Neural cell (in vitro differentiated cells): ENCODE data around the gene PGM5. TPM values are rescaled to one million over a fixed set of nuclear protein-coding genes. Genes with fewer than 3 reads are reported as not detected.

Experiments
- H2AFZ ChIP-seq: fragments of 200-600, 300-800 bp; sonication (generic), shearing (Covaris generic); 2 replicates; pipeline ENCODE4 v1.6.0; 2014; ENCODE audit warnings: low read depth, mild to moderate bottlenecking, antibody characterized with exemption, low read length, moderate library complexity
- H3F3A ChIP-seq: fragments of 200-600 bp; shearing (Covaris generic); 2 replicates; pipeline ENCODE4 v1.6.1; 2016; ENCODE audit warnings: mild to moderate bottlenecking, moderate library complexity, mixed read lengths, antibody characterized with exemption, low read length; ENCODE audit not compliant: insufficient read depth, poor library complexity, severe bottlenecking
- H3K27ac ChIP-seq: fragments of 200-600, 300-800 bp; sonication (generic), shearing (Covaris generic); 2 replicates; pipeline ENCODE4 v1.5.1; 2014; ENCODE audit warnings: mild to moderate bottlenecking, low read length, moderate library complexity
- H3K27me3 ChIP-seq: fragments of 300-800, 200-600 bp; sonication (generic), shearing (Covaris generic); 2 replicates; pipeline ENCODE4 v1.6.0; 2014; ENCODE audit warnings: mild to moderate bottlenecking, low read depth, low read length, moderate library complexity; ENCODE audit not compliant: insufficient read depth
- H3K36me3 ChIP-seq: fragments of 300-800, 200-600 bp; sonication (generic), shearing (Covaris generic); 2 replicates; pipeline ENCODE4 v1.5.1; 2014; ENCODE audit warnings: mild to moderate bottlenecking, antibody characterized with exemption, low read length, moderate library complexity; ENCODE audit not compliant: insufficient read depth
- H3K4me2 ChIP-seq: fragments of 300-800, 200-600 bp; sonication (generic), shearing (Covaris generic); 2 replicates; pipeline ENCODE4 v1.6.0; 2014; ENCODE audit warnings: mild to moderate bottlenecking, low read length
- H3K4me3 ChIP-seq: fragments of 300-800, 200-600 bp; sonication (generic), shearing (Covaris generic); 2 replicates; pipeline ENCODE4 v1.5.1; 2014; ENCODE audit warnings: mild to moderate bottlenecking, low read length, moderate library complexity
- H3K79me2 ChIP-seq: fragments of 200-600 bp; shearing (Covaris generic); replicated peaks from 2 replicates; pipeline ENCODE4 v1.6.0; 2014; ENCODE audit warnings: mild to moderate bottlenecking, low read length, moderate library complexity; ENCODE audit not compliant: insufficient read depth
- H3K9ac ChIP-seq: fragments of 300-800, 200-600 bp; sonication (generic), shearing (Covaris generic); 2 replicates; pipeline ENCODE4 v1.6.1; 2016; ENCODE audit warnings: mild to moderate bottlenecking, low read length, mixed read lengths
- H3K9me2 ChIP-seq: fragments of 200-600 bp; shearing (Covaris generic); 2 replicates; pipeline ENCODE4 v1.6.1; 2016; ENCODE audit warnings: mild to moderate bottlenecking, low read length, mixed read lengths; ENCODE audit not compliant: insufficient read depth
- H3K9me3 ChIP-seq: fragments of 200-600, 300-800 bp; sonication (generic), shearing (Covaris generic); 2 replicates; pipeline ENCODE4 v1.6.1; 2016; ENCODE audit warnings: mild to moderate bottlenecking, mixed run types, low read length, moderate library complexity, mixed read lengths
- H4K20me1 ChIP-seq: fragments of 200-600 bp; shearing (Covaris generic); 2 replicates; pipeline ENCODE4 v1.6.1; 2016; ENCODE audit warnings: mild to moderate bottlenecking, mixed run types; ENCODE audit not compliant: insufficient read depth
- EP300 ChIP-seq: fragments of 450-650 bp; conservative IDR thresholded peaks from 2 replicates; pipeline ENCODE4 v1.6.1; 2014; ENCODE audit warnings: antibody characterized with exemption, mild to moderate bottlenecking, moderate library complexity; ENCODE audit not compliant: poor library complexity, severe bottlenecking
- EZH2 ChIP-seq: fragments of 200-600, 300-800 bp; shearing (Covaris generic), sonication (generic); IDR thresholded peaks from 2 replicates; pipeline ENCODE4 v1.6.1; 2014; ENCODE audit warnings: antibody characterized with exemption, low read length, borderline replicate concordance, mild to moderate bottlenecking; ENCODE audit not compliant: insufficient read depth, poor library complexity, severe bottlenecking
- MXI1 ChIP-seq: fragments of 450-650 bp; conservative IDR thresholded peaks from 2 replicates; pipeline ENCODE4 v1.6.1; 2014; ENCODE audit warnings: antibody characterized with exemption, mild to moderate bottlenecking; ENCODE audit not compliant: poor library complexity, severe bottlenecking
- POLR2AphosphoS5 ChIP-seq: IDR thresholded peaks from 2 replicates; pipeline ENCODE4 v1.6.1; 2012
- RAD21 ChIP-seq: fragments of 450-650 bp; conservative IDR thresholded peaks from 2 replicates; pipeline ENCODE4 v1.6.1; 2014; ENCODE audit warnings: antibody characterized with exemption, mild to moderate bottlenecking, moderate library complexity
- SMC3 ChIP-seq: fragments of 450-650 bp; conservative IDR thresholded peaks from 2 replicates; pipeline ENCODE4 v1.6.1; 2014; ENCODE audit warnings: antibody characterized with exemption, mild to moderate bottlenecking, moderate library complexity; ENCODE audit not compliant: poor library complexity
- TAF1 ChIP-seq: IDR thresholded peaks from 2 replicates; pipeline ENCODE4 v1.6.1; 2012; ENCODE audit warnings: low read depth
- polyA plus RNA-seq: library from polyadenylated mRNA; depleted of rRNA; stranded (reverse); fragments of >200 nt; gene quantifications from 2 replicates; pipeline ENCODE4 v1.2.3, GENCODE V29; 2014
- TF ChIP-seq, protein P1 (sequence below): IDR thresholded peaks from 2 replicates; pipeline ENCODE4 v1.6.1; 2012; ENCODE audit warnings: borderline replicate concordance
- TF ChIP-seq, protein P2 (sequence below): fragments of 450-650 bp; IDR thresholded peaks from 2 replicates; pipeline ENCODE4 v1.5.1; 2014; ENCODE audit warnings: antibody characterized with exemption, mild to moderate bottlenecking, moderate library complexity; ENCODE audit not compliant: poor library complexity, severe bottlenecking

PGM5 gene
- polyA plus RNA-seq, 1 donor from 2014 or later, result not detected

DNA sequence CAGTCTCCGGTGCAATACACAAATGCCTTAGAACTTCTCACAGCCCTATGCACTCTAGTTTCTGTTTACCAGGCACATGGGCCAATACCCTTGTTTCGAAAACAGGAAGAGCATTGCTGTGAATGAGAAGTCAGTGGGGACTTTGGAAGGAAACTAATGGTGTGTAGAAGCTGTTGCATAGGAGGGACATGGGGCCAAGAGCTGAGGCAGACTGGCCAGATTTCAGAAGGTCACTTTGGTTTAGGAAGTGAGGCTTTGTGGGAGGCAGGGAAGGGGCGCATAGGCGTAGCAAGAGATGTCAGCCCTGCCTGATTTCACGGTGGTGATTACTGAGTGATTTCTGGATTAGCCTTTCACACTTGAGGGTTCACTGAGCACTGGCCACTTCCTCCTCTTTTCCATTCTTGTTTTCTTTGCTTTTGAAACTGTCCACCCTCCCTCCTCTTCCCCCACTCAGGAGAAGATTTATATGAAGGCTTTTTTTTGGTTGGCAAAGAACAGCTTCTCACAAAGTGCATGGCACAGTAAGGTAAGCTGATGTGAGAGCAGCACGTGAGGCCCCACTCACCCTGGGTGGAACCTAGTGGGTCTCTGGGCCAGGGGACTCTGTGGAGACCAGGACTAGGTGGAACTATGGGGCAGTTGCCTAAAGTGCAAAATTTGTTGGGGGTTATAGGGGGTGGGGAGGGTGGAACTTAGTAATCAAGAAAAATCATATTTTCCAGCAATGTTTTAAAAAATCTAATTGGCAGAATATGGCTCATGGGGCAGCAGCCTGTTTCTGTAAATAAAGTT lies 190.4 kb downstream of the PGM5 start:
- H3K27ac ChIP-seq, result no peak overlapping the region
- TF ChIP-seq, protein P1, sequence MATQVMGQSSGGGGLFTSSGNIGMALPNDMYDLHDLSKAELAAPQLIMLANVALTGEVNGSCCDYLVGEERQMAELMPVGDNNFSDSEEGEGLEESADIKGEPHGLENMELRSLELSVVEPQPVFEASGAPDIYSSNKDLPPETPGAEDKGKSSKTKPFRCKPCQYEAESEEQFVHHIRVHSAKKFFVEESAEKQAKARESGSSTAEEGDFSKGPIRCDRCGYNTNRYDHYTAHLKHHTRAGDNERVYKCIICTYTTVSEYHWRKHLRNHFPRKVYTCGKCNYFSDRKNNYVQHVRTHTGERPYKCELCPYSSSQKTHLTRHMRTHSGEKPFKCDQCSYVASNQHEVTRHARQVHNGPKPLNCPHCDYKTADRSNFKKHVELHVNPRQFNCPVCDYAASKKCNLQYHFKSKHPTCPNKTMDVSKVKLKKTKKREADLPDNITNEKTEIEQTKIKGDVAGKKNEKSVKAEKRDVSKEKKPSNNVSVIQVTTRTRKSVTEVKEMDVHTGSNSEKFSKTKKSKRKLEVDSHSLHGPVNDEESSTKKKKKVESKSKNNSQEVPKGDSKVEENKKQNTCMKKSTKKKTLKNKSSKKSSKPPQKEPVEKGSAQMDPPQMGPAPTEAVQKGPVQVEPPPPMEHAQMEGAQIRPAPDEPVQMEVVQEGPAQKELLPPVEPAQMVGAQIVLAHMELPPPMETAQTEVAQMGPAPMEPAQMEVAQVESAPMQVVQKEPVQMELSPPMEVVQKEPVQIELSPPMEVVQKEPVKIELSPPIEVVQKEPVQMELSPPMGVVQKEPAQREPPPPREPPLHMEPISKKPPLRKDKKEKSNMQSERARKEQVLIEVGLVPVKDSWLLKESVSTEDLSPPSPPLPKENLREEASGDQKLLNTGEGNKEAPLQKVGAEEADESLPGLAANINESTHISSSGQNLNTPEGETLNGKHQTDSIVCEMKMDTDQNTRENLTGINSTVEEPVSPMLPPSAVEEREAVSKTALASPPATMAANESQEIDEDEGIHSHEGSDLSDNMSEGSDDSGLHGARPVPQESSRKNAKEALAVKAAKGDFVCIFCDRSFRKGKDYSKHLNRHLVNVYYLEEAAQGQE, result no peak
- no peak for TF ChIP-seq EZH2
- TF ChIP-seq, protein P2, sequence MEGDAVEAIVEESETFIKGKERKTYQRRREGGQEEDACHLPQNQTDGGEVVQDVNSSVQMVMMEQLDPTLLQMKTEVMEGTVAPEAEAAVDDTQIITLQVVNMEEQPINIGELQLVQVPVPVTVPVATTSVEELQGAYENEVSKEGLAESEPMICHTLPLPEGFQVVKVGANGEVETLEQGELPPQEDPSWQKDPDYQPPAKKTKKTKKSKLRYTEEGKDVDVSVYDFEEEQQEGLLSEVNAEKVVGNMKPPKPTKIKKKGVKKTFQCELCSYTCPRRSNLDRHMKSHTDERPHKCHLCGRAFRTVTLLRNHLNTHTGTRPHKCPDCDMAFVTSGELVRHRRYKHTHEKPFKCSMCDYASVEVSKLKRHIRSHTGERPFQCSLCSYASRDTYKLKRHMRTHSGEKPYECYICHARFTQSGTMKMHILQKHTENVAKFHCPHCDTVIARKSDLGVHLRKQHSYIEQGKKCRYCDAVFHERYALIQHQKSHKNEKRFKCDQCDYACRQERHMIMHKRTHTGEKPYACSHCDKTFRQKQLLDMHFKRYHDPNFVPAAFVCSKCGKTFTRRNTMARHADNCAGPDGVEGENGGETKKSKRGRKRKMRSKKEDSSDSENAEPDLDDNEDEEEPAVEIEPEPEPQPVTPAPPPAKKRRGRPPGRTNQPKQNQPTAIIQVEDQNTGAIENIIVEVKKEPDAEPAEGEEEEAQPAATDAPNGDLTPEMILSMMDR, result no peak
- TF ChIP-seq TAF1, result no peak
- no peak for TF ChIP-seq MXI1
- TF ChIP-seq RAD21, result no peak
- TF ChIP-seq POLR2AphosphoS5, result no peak
- H3K27me3 ChIP-seq, result no peaks in the 10 kb centered on the region

DNA sequence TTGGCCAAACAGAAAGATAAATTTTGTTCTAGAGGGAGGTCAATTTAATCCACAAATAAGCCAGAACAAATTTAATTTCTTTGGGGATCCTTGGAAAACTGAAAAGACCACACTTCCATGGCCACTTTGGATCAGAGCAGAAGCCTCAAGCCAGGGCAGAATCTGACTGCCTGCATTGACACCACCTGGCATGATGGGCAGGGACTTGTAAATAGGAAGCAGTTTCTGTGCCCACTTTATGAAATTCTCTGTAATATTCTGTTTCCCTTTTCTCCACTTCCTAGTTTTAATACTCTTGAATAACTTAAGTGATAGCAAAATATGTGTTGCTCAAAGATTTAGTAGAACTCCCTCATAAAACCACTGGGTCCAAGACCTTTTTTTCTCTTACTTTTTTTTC lies 191.0 kb downstream of the PGM5 start:
- Histone ChIP-seq H3K36me3 (no peaks in the 10 kb centered on the region), H4K20me1 (no peaks in the 10 kb centered on the region), H3K27me3 (no peaks in the 10 kb centered on the region), H3F3A (no peaks in the 10 kb centered on the region), H3K79me2 (no peaks in the 10 kb centered on the region), H3K9ac (no peak overlapping the region), H3K27ac (no peak overlapping the region), H2AFZ (no peak overlapping the region), H3K4me2 (no peak overlapping the region), H3K4me3 (no peak overlapping the region), H3K9me3 (no peaks in the 10 kb centered on the region), H3K9me2 (no peaks in the 10 kb centered on the region)
- TF ChIP-seq MXI1 (no peak), RAD21 (no peak), EP300 (no peak), SMC3 (no peak), POLR2AphosphoS5 (no peak), EZH2 (no peak), TAF1 (no peak)
- TF ChIP-seq, protein P1, result no peak
- TF ChIP-seq, protein P2, result no peak

More for the DNA sequence above, 190.4 kb downstream of the PGM5 start:
- Histone ChIP-seq H3F3A (no peaks in the 10 kb centered on the region), H2AFZ (no peak overlapping the region), H3K36me3 (no peaks in the 10 kb centered on the region), H3K9ac (no peak overlapping the region), H4K20me1 (no peaks in the 10 kb centered on the region), H3K9me3 (no peaks in the 10 kb centered on the region), H3K9me2 (no peaks in the 10 kb centered on the region), H3K4me3 (no peak overlapping the region), H3K4me2 (no peak overlapping the region), H3K79me2 (no peaks in the 10 kb centered on the region)
